WI38 (cell line): ENCODE results near the gene HOXA11.

Experiments
- H3K4me3 ChIP-seq: 2 replicates; pipeline ENCODE4 v1.5.1; 2011; ENCODE audit warnings: low read depth, mild to moderate bottlenecking, control low read depth, low read length
- CTCF ChIP-seq: IDR thresholded peaks from 2 replicates; pipeline ENCODE4 v1.5.1; 2012; ENCODE audit warnings: low read depth, mild to moderate bottlenecking, control low read depth, low read length

The HOXA11 gene

GRCh38 chr7:27151341-27151930 is 33.6 kb downstream of the HOXA11 start:
- peak overlapping the region; percentile 54 for H3K4me3 ChIP-seq
- no peak for TF ChIP-seq CTCF

- H3K4me3 ChIP-seq, result peak overlapping the region; percentile 54
- peak; percentile 67 for TF ChIP-seq CTCF
Measured at GRCh38 chr7:27150568-27151340, 34.3 kb downstream of the HOXA11 start.

- H3K4me3 ChIP-seq, result no peak overlapping the region
Measured at GRCh38 chr7:27149842-27150567, 35.0 kb downstream of the HOXA11 start.

GRCh38 chr7:27148756-27149641 is 36.0 kb downstream of the HOXA11 start:
- H3K4me3 ChIP-seq, result no peak overlapping the region
- TF ChIP-seq CTCF, result no peak

More at GRCh38 chr7:27149842-27150567, 35.0 kb downstream of the HOXA11 start:
- TF ChIP-seq CTCF, result no peak

- H3K4me3 ChIP-seq, result no peak overlapping the region
Measured at GRCh38 chr7:27148031-27148755, 36.8 kb downstream of the HOXA11 start.

More at GRCh38 chr7:27148031-27148755, 36.8 kb downstream of the HOXA11 start:
- TF ChIP-seq CTCF, result no peak
